Ramos (cell line): ENCODE results near the gene PHIP.
"Not testable (repeated sequence)": the region's sequence is repeated elsewhere in the genome, so short reads cannot be mapped to it uniquely, and the experiment has no call there.

Experiments
- in situ Hi-C: fragments of 300-500 bp; cut with MboI; formaldehyde crosslinking; loops from one replicate; pipeline ENCODE4 v1.14.3; 2022; ENCODE audit warnings: low sequenced_read_pairs; ENCODE audit not compliant: unreplicated experiment

The PHIP gene

DNA sequence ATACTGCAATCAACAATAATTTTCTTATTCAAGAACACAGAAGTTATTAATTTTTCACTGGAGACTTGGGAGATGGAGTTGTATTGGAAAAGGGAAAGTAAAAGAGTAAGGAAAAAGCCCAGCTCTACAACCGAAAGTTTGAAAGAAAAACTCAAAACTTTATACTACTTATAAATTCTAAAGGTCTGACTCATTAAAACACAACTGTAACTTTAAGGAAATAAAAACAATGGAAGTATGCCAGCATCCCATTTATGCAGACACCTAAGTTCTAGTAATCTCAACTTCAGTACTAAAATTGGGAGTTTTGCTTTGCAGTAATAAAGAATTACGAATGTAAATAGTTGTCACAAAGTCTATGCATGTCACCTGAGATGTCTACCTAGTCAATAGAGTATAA lies 130.1 kb downstream of the PHIP start:
- in situ Hi-C loops: no loop called here

DNA sequence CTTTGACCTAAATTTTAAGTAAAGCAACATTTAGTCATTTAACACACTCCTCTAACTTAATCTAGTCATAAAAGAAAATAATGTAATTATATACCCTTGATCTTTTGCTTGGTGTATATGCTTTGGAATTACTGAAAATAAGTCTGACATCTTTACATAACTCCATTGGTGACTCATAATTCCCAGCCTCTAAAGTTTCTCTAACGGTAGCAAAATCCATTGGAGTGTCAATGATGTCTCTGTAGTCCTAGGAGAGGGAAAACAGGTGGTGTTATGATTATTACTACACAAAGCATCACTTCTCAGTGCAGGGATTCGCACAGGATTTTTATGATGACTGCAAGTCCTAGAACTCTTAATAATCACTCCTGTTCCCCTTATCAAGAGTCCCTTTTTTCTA lies 130.5 kb downstream of the PHIP start:
- in situ Hi-C loops: no loop called here

GRCh38 chr6:78942446-78942845 lies 135.6 kb downstream of the PHIP start:
- in situ Hi-C loops: no loop called here

- in situ Hi-C loops: no loop called here
Measured at GRCh38 chr6:78936515-78936914, 141.5 kb downstream of the PHIP start.

DNA sequence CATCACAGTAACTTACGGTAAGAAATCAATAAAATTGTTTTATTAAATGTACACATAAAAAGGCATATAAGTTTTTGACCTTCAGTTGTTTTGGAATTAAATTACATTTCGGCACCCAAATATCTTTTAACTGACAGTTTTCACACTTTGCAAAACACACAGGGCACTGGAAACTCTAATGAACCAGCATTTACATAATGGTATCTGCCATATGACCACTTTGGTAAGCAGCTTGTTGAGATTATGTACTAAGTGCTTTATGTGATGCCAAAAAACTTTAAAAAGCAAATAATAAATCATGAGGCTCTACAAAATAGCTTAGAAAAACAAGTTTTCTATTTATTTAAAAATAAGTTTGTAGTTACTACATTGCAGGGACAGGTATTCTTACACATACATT lies 142.5 kb downstream of the PHIP start:
- in situ Hi-C loops: no loop called here

DNA sequence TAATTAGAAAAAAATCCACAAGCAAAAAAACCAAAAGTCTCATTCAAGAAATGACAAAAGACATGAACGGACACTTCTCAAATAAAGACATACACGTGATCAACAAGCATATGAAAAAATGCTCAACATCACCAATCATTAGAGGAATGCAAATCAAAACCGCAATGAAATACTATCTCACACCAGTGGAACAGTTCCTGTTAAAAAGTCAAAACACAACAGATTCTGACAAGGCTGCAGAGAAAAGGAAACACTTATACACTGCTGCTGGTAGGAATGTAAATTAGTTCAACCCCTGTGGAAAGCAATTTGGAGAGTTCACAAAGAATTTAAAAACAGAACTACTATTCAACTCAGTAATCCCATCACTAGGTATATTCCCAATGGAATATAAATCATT lies 152.7 kb downstream of the PHIP start:
- in situ Hi-C loops: no loop called here

- in situ Hi-C loops: not testable (repeated sequence)
Measured at GRCh38 chr6:78921168-78921567, 156.9 kb downstream of the PHIP start.

- in situ Hi-C loops: no loop called here
Measured at GRCh38 chr6:78917788-78918187, 160.3 kb downstream of the PHIP start.

GRCh38 chr6:78916411-78916810 lies 161.6 kb downstream of the PHIP start:
- in situ Hi-C loops: no loop called here

DNA sequence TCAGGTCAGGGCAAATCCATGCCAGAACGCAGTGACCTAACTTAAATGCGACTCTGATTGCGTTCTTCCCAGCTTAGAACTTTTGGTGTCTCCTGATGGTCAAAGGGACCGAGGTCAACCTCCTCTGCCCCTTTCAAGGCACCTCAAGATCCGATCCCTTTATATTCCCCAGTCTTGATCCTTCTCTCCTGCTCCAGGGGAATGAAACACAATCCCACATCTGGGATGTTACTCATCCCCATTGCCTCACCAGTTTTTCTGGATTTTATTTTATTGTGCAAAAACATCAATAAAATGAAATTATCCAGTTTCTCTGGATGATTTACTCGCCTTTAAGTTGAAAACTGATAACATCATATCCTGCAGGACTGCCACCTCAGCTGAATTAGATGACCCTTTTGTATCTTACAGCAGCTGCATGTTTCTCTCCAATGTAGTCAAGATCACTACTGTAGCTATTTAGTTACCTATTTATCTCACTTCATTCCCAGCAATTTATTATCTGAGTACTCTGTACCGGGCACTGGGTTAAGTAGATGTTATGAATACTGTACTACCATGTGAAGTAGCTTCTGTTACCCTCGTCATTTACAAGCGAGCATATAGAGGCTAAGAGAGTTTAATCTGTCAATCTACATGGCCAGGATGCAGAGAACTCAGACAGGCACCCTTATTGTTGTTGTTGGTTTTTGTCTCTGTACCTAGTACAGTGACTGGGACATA lies 166.7 kb downstream of the PHIP start:
- in situ Hi-C loops: no loop called here

GRCh38 chr6:78910591-78911171 lies 167.4 kb downstream of the PHIP start:
- in situ Hi-C loops: no loop called here

- in situ Hi-C loops: no loop called here
Measured at GRCh38 chr6:78910010-78910409, 168.0 kb downstream of the PHIP start.

- in situ Hi-C loops: no loop called here
Measured at GRCh38 chr6:78909391-78909790, 168.7 kb downstream of the PHIP start.

DNA sequence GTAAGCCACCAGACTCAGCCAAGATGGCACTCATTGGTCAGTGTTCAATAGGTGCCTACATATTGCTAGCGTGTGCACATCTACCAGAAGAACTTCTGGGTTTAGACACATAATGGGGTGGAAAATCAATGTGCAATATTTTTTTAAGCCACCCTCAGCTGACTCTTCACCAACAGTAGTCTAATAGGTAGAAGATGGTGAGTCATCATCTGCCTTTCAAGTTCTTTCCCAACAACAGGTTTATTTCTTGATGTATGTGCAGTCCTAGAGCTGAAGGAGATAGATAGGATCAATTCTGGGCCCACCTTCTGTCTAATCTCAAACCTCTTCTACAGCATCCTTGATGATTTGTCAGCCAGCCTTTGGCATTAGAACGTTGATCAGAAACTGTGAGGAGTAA lies 169.4 kb downstream of the PHIP start:
- in situ Hi-C loops: no loop called here

GRCh38 chr6:78896227-78896626 lies 181.8 kb downstream of the PHIP start:
- in situ Hi-C loops: no loop called here

DNA sequence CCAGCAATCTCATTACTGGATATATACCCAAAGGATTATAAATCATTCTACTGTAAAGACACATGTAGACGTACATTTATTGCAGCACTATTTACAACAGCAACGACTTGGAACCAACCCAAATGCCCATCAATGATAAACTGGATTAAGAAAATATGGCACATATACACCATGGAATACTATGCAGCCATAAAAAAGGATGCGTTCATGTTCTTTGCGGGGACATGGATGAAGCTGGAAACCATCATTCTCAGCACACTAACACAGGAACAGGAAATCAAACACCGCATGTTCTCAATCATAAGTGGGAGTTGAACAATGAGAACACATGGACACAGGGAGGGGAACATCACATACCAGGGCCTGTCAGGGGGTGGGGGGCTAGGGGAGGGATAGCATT lies 188.2 kb downstream of the PHIP start:
- in situ Hi-C loops: not testable (repeated sequence)
